ENCODE measurements around the gene PPP2R5D. TPM values are rescaled to one million over a fixed set of nuclear protein-coding genes. Genes with fewer than 3 reads are reported as not detected.

The PPP2R5D gene
- total and polyA plus RNA-seq, 2 of the 8 experiments (the other 6 are each of a cell fraction or from before 2014, with no cell fraction given), result 52.1 to 55.7 TPM

- no peaks in the 10 kb centered on the region for H3K27me3 ChIP-seq (replicated peaks in 1 of 4; ENCODE audit: control insufficient read depth in 3 of 4, extremely low read depth in 1 of 4, insufficient read depth in 3 of 4, low read length in 3 of 4)
- no peak overlapping the region for H4K8ac ChIP-seq (ENCODE audit: extremely low read depth, insufficient read depth, low read length)
- no peak overlapping the region for H2BK12ac ChIP-seq (ENCODE audit: low read depth, low read length)
- H4K20me1 ChIP-seq (replicated peaks in 1 of 2; ENCODE audit: control insufficient read depth in 1 of 2, insufficient read depth in 2 of 2, low read length in 2 of 2), result no peaks in the 10 kb centered on the region
- H3K4ac ChIP-seq (replicated peaks; ENCODE audit: insufficient read length, low read depth, low read length), result no peak overlapping the region
- no peak overlapping the region for H3K4me2 ChIP-seq (ENCODE audit: insufficient read depth in 1 of 2, low read depth in 2 of 2, low read length in 2 of 2)
- H3K56ac ChIP-seq (replicated peaks; ENCODE audit: insufficient read length, low read depth, low read length), result no peak overlapping the region
- H2BK15ac ChIP-seq (ENCODE audit: low read length), result no peak overlapping the region
- no peak overlapping the region for H2BK20ac ChIP-seq (ENCODE audit: low read length)
- no peak overlapping the region for H2BK5ac ChIP-seq (ENCODE audit: low read depth, low read length)
- H3K18ac ChIP-seq (ENCODE audit: extremely low read depth, low read length), result no peak overlapping the region
- no peaks in the 10 kb centered on the region for H3K36me3 ChIP-seq (ENCODE audit: control insufficient read depth in 2 of 4, insufficient read depth in 4 of 4, low read length in 3 of 4)
- no peaks in the 10 kb centered on the region for H3K4me1 ChIP-seq (replicated peaks in 1 of 4; ENCODE audit: control insufficient read depth in 3 of 4, insufficient read depth in 4 of 4, low read length in 3 of 4)
- no peak overlapping the region for H2BK120ac ChIP-seq (replicated peaks; ENCODE audit: low read depth, low read length)
- no peak overlapping the region for H4K91ac ChIP-seq (replicated peaks; ENCODE audit: insufficient read length, low read length)
- no peak overlapping the region for H3K27ac ChIP-seq (ENCODE audit: low read depth, low read length)
- no peaks in the 10 kb centered on the region for H3K23me2 ChIP-seq (ENCODE audit: low read depth, low read length)
- H2AK5ac ChIP-seq (ENCODE audit: low read depth, low read length), result no peak overlapping the region
- H2AFZ ChIP-seq (ENCODE audit: low read length), result no peak overlapping the region
- no peaks in the 10 kb centered on the region for H3K79me1 ChIP-seq (ENCODE audit: low read depth, low read length)
- no peak for FAIRE-seq
- no peak overlapping the region for H4K5ac ChIP-seq (ENCODE audit: insufficient read length, low read depth, low read length)
- no peak overlapping the region for H3K14ac ChIP-seq (ENCODE audit: insufficient read length)
- CTCF ChIA-PET (ENCODE audit: partially characterized antibody), result interaction anchor here (0.6 to 1.8 kb wide), 4 partner anchors 8 to 1387 kb away, joined by 3 to 6 read pairs (median 3); partner anchors contain the start of gene GNMT
- POLR2A ChIA-PET (ENCODE audit: partially characterized antibody), result interaction anchor here (0.6 to 1.7 kb wide), 5 partner anchors 8 to 27 kb away, joined by 3 to 4 read pairs (median 4); partner anchors contain the start of genes CNPY3, GNMT and PEX6
- no peak for DNase-seq (ENCODE audit: low read depth in 1 of 2, low spot score in 2 of 2)
- H3K9ac ChIP-seq (replicated peaks in 1 of 4; ENCODE audit: extremely low read depth in 1 of 4, low read depth in 3 of 4, low read length in 3 of 4), result no peak overlapping the region
- no peak overlapping the region for H3K4me3 ChIP-seq (ENCODE audit: extremely low read depth in 1 of 4, insufficient read depth in 2 of 4, low read depth in 3 of 4, low read length in 4 of 4)
- WGBS, 2 experiments (ENCODE audit: extremely low coverage in 1 of 2, insufficient coverage in 1 of 2, insufficient read length in 1 of 2, insufficient replicate concordance in 2 of 2, low coverage in 1 of 2, low lambda C conversion rate in 2 of 2, missing lambda C conversion rate in 1 of 2), result 94% methylated on average over 4 of the region's 4 CpGs; no CpG with 5 or more reads in 1 of the 2 experiments
- H3K23ac ChIP-seq (ENCODE audit: insufficient read length), result no peak overlapping the region
- H3K79me2 ChIP-seq (ENCODE audit: control insufficient read depth in 1 of 2, insufficient read depth in 2 of 2, low read length in 2 of 2), result no peaks in the 10 kb centered on the region
- H3K9me3 ChIP-seq (ENCODE audit: insufficient read depth in 2 of 2, low read depth in 1 of 2, low read length in 1 of 2), result no peaks in the 10 kb centered on the region
- no peak for TF ChIP-seq KDM4A (IDR thresholded peaks at IDR 0.05; ENCODE audit: low read depth, low read length, severe bottlenecking)
Observed at GRCh38 chr6:42952389-42952788, 32.0 kb upstream of the PPP2R5D start.

Data from H1 (cell line).